ENCODE results near the gene HS6ST3.
"Not testable (repeated sequence)": the region's sequence is repeated elsewhere in the genome, so short reads cannot be mapped to it uniquely, and the experiment has no call there.

HS6ST3 gene

DNA sequence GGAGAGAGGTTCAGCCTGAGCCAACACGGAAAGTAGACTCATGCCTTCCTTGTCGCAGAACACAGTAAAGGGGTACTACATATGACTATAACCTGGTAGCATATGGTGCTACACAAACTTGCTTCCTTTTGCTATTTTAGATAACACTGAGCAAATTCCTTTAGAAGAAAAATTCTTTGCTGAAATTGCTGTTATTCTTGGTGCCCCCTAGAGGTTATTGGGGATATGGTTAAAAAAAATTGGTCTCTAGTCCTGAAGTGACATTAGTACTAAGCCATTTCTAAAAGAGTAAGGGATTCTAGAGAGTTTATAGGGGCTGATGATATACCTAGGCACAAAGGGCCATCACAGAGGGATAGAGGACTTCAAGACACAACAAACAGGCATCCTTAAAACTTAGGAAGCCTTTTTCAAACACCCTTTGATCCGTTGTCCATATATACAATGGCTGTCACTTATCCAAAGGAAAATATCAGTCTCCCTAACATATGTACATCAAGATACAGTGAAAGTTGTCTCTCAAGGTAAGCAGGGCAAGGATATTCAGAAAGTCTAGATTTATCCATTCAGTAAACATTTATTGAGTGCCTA lies 13.9 kb upstream of the HS6ST3 start:
- in situ Hi-C loops (cut with MboI; ENCODE audit: low sequenced_read_pairs) = no loop called here
- peak in 1 of 2 experiments; percentile 26 for DNase-seq (ENCODE audit: low spot score in 2 of 2)
- H3K27me3 ChIP-seq (ENCODE audit: low read depth) = peaks cover 5% of the 10 kb centered on the region
- no peaks in the 10 kb centered on the region for H3K36me3 ChIP-seq (replicated peaks)
- no peaks in the 10 kb centered on the region for H3K4me1 ChIP-seq
- H3K4me3 ChIP-seq = no peak overlapping the region
- no peaks in the 10 kb centered on the region for H3K9me3 ChIP-seq

DNA sequence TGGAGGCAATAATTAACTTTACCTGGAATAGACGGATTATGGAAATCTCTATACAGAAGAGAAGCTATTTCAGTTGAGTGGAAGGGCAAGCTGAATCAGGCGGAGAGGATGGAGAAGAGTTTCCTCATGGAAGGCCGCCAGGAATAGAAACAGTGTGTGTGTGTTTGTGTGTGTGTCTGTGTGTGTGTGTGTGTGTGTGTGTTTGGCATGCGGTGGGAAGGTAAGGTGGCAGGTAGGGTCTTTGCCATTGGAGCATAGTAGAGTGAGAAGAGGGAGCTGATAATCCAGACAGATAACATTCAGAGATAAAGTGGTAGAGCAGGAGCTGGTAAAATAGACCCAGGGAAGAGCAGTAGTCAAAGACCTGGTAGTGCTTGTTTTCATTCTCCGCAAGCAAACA lies 9.2 kb upstream of the HS6ST3 start:
- in situ Hi-C loops (cut with MboI; ENCODE audit: low sequenced_read_pairs) = no loop called here
- Histone ChIP-seq H3K9me3 (no peaks in the 10 kb centered on the region), H3K4me1 (no peaks in the 10 kb centered on the region; the same call in 1 of the 2 replicates), H3K36me3 (replicated peaks) (no peaks in the 10 kb centered on the region), H3K4me3 (no peak overlapping the region), H3K27me3 (ENCODE audit: low read depth) (peaks cover 10% of the 10 kb centered on the region)
- DNase-seq (ENCODE audit: low spot score in 2 of 2) = no peak

DNA sequence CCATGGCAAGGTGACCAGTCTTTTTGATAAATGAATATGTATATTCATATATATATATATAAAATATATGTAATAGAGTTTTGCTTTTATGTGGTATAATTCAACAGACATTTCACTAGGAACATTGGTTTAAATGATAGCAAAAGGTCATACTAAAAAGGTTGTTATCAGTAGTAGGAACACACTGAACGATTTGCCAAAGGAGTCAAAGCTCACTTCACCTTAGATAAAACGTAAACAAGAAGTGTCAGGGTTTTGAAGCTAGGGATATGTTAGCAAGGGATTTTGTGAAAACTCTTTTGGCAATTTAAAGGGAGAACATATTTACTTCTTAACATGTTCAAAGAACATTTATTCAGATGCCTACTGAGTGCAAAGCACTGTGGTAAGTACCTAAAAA lies 8.0 kb upstream of the HS6ST3 start:
- H3K4me3 ChIP-seq = no peak overlapping the region
- H3K4me1 ChIP-seq = no peaks in the 10 kb centered on the region; the same call in 1 of the 2 replicates
- no peaks in the 10 kb centered on the region for H3K9me3 ChIP-seq
- DNase-seq (ENCODE audit: low spot score in 2 of 2) = no peak
- no peaks in the 10 kb centered on the region for H3K36me3 ChIP-seq (replicated peaks)
- peaks cover 10% of the 10 kb centered on the region for H3K27me3 ChIP-seq (ENCODE audit: low read depth)
- in situ Hi-C loops (cut with MboI; ENCODE audit: low sequenced_read_pairs) = no loop called here

DNA sequence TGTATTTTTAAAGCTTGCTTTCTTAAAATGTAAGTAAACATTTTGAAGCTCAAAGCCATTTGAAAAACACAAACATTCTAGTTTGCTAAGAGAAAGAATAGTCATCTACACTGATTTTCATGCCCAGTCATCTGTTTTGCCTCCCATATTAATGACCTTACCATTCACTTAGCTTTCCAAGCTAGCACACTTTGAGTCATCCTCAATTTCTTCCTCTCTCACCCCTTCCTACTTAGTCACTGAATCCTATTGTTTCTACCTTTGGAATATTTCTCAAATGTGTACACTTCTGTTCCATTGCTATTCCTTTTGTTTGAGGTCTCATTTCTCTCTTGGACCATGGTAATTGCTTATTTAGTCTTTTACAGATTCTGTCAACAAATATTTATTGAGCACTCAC lies 7.3 kb upstream of the HS6ST3 start:
- H3K4me1 ChIP-seq = no peaks in the 10 kb centered on the region; the same call in 1 of the 2 replicates
- no peak overlapping the region for H3K4me3 ChIP-seq
- in situ Hi-C loops (cut with MboI; ENCODE audit: low sequenced_read_pairs) = no loop called here
- H3K9me3 ChIP-seq = no peaks in the 10 kb centered on the region
- H3K27me3 ChIP-seq (ENCODE audit: low read depth) = peaks cover 12% of the 10 kb centered on the region
- no peaks in the 10 kb centered on the region for H3K36me3 ChIP-seq (replicated peaks)
- no peak for DNase-seq (ENCODE audit: low spot score in 2 of 2)

DNA sequence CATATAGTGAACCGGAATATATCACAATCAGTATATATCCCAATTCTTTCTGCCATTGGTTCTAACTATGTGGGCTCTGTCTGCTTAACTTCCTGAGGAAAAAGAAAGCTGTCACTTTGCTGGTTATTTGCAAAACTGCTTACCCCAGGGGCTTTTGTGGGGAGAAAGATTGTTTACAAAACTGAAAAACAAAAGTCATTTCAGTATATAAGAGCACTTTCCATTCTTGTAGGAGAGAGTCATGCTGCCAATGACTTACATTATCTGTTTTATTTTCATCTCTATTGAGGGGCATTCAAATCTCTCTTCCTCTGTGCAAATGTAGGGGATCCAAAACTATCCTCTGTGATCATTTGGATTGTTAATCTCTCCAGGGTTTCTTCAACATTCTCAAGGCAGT lies 3.2 kb upstream of the HS6ST3 start:
- in situ Hi-C loops (cut with MboI; ENCODE audit: low sequenced_read_pairs) = no loop called here
- Histone ChIP-seq H3K4me3 (no peak overlapping the region), H3K27me3 (ENCODE audit: low read depth) (peaks cover 7% of the 10 kb centered on the region; the same call in 1 of the 2 replicates), H3K9me3 (no peaks in the 10 kb centered on the region), H3K4me1 (no peaks in the 10 kb centered on the region; the same call in 1 of the 2 replicates), H3K36me3 (replicated peaks) (no peaks in the 10 kb centered on the region)
- DNase-seq (ENCODE audit: low spot score in 2 of 2) = no peak

DNA sequence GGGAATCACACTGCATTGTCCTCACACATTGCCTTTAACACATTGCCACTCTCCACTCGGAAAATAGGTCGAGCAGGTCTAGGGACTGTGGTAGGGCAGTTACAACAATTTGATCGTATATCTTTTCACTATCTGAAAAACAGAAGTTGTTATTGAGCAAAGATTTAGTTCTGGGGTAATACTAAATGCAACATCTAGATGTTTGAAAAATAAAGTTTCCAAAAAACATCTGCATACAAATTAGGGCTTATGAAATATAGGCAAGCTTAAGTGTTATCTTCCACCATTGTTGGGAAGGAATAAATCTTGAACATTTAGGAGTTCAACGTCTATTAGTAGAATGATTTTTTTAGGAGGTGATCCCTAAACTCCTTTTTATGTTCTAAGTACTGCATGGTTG lies 768 bp upstream of the HS6ST3 start:
- H3K27me3 ChIP-seq (ENCODE audit: low read depth) = peaks cover 7% of the 10 kb centered on the region; the same call in 1 of the 2 replicates

DNA sequence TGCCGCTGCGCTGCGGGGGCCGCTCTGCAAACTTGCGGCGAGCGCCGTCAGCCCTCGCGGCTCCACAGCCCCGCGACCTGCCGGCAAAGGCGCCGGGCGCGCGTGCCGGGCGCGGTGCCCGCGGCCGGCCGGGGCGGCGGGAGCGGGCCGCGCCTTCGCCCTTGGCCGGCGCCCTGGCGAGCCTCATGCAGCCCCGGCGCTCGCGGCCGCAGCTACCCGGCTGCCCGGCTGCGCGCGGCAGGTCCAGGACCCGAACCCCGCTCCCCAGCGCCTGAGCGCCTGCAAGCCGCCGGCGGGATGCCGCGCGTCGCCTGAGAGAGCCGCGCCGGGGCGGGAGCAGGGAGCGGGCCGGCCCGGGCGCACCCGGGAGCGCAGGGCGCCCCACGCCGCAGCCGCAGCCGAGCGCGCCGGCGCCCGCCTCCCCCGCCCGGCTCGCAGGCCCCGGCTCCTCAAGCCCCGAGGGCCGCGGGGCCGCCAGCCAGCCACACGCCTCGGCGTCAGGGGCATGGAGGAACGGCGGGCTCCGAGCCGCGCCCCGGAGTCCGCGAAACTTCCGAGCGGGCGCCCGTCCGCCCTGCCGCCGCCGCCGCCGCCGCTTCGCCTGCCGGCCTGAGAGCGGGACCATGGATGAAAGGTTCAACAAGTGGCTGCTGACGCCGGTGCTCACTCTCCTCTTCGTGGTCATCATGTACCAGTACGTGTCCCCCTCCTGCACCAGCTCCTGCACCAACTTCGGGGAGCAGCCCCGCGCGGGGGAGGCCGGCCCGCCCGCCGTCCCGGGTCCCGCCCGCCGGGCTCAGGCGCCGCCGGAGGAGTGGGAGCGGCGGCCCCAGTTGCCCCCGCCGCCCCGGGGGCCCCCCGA lies 564 bp downstream of the HS6ST3 start:
- in situ Hi-C loops (cut with MboI; ENCODE audit: low sequenced_read_pairs) = no loop called here
- Histone ChIP-seq H3K27me3 (ENCODE audit: low read depth) (peaks cover 7% of the 10 kb centered on the region; the same call in 1 of the 2 replicates), H3K4me1 (peaks cover 15% of the 10 kb centered on the region), H3K4me3 (peak overlapping the region; percentile 50), H3K36me3 (replicated peaks) (no peaks in the 10 kb centered on the region), H3K9me3 (no peaks in the 10 kb centered on the region)
- peak in 1 of 2 experiments; percentile 44 for DNase-seq (ENCODE audit: low spot score in 2 of 2)

More for the DNA sequence above, 768 bp upstream of the HS6ST3 start:
- Histone ChIP-seq H3K9me3 (no peaks in the 10 kb centered on the region), H3K4me1 (peaks cover 15% of the 10 kb centered on the region), H3K36me3 (replicated peaks) (no peaks in the 10 kb centered on the region), H3K4me3 (no peak overlapping the region)
- DNase-seq (ENCODE audit: low spot score in 2 of 2) = no peak
- in situ Hi-C loops (cut with MboI; ENCODE audit: low sequenced_read_pairs) = no loop called here

DNA sequence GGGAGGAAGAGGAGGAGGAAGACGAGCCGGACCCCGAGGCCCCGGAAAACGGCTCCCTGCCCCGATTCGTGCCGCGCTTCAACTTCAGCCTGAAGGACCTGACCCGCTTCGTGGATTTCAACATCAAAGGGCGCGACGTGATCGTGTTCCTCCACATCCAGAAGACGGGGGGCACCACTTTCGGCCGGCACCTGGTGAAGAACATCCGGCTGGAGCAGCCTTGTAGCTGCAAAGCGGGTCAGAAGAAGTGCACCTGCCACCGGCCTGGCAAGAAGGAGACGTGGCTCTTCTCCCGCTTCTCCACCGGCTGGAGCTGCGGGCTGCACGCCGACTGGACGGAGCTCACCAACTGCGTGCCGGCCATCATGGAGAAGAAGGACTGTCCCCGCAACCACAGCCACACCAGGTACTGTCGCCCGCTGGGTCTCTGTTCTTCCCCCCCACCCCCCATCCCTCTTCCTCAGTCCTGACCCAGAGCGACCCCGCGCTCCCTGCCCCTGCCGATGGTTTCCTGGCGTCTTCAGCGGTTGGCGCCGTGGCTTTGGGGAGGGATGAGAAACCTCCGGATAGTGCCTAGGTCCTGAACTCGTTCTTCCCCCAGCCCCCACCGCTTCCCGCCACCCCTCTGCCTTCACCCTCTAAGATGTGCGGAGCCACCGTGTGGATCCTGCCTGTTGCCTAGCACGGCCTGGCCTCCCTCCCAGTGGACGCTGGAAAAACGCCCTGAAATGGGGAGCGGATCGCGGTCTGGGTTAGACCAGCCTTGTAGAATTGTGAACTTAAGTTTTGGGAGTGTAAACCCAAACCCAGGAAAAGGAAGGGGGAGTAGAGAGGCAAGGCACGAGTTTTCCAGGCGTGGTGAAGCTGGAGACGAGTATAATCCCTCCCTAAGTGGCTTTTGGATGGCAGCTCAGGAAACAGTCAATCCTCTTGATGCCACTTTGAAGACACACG lies 1.5 kb downstream of the HS6ST3 start:
- DNase-seq (ENCODE audit: low spot score in 2 of 2) = peak; percentile 45 to 75
- H3K4me3 ChIP-seq = peak overlapping the region; percentile 50
- peaks cover 7% of the 10 kb centered on the region; the same call in 1 of the 2 replicates for H3K27me3 ChIP-seq (ENCODE audit: low read depth)
- in situ Hi-C loops (cut with MboI; ENCODE audit: low sequenced_read_pairs) = no loop called here
- H3K4me1 ChIP-seq = peaks cover 15% of the 10 kb centered on the region
- H3K36me3 ChIP-seq (replicated peaks) = no peaks in the 10 kb centered on the region
- H3K9me3 ChIP-seq = no peaks in the 10 kb centered on the region

DNA sequence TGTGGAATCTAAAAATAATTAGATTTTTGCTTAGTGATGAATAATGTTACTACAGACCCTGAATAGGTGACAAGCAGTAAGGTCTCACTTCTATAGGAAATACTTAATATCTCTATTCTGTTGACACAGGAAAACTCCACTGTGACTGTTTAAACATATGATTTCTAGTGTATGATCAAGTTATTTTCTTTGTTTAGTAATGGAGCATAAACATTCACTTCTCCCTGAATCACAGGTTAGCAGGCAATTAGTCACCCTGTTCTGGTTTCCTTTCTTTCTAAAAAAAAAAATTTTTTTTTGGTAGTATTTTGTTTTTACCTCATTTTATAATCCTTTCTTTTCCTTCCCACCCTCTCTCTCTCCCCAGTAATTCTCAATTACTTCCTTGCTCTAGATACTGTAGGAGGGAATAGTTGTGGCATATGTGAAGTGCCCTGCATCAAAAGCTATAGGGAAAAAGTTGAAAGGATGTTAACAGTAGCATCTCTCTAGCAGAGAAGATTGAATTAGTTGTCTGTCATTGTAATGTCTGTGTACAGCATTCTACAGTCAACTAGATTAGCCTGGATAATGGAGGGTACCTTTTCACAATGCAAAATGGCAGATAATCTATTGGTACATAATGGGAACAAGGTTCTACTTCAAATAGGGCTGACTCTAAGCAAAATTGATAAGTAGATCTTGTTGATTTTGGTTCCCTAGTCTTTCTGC lies 3.5 kb downstream of the HS6ST3 start:
- no peaks in the 10 kb centered on the region for H3K36me3 ChIP-seq (replicated peaks)
- no peak overlapping the region for H3K4me3 ChIP-seq
- H3K27me3 ChIP-seq (ENCODE audit: low read depth) = no peaks in the 10 kb centered on the region
- in situ Hi-C loops (cut with MboI; ENCODE audit: low sequenced_read_pairs) = no loop called here
- H3K4me1 ChIP-seq = peaks cover 15% of the 10 kb centered on the region
- no peak for DNase-seq (ENCODE audit: low spot score in 2 of 2)
- no peaks in the 10 kb centered on the region for H3K9me3 ChIP-seq

DNA sequence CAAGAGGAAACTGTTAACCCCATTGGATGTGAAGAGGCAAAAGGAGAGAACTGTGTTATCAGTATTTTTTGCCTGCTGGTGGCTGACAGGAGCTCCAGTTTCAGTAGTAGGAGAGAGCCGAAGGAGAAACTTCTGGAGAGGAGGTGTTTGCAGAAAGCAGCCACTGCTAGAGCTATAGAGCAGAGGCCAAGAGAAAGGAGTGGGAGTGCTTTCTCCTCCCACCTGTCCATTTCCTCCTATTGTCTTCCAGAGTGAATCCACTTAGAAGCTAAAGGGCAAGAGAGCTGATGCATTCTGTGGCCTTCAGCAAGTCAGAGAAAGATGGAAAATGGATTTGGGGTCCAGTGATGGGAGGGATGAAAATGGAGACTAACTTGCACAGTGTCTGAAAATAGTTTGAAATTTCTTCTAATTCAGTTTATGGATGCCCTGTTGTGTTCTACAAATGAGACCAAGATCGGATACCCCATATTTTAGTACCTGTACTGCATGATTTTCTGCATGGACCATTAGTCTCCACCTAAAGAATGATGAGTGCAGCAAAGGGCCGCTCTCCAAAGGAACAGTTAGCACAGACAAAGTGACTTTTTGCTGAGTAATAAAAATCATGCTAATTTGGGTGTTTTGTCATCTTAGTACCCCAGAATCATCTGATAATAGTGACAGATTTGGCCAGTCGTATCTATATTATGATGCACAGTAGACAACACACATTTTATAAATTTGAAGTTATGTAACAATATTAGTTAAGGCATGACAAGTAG lies 10.7 kb downstream of the HS6ST3 start:
- Histone ChIP-seq H3K4me3 (no peak overlapping the region), H3K4me1 (no peaks in the 10 kb centered on the region), H3K27me3 (ENCODE audit: low read depth) (no peaks in the 10 kb centered on the region), H3K36me3 (replicated peaks) (no peaks in the 10 kb centered on the region), H3K9me3 (no peaks in the 10 kb centered on the region)
- in situ Hi-C loops (cut with MboI; ENCODE audit: low sequenced_read_pairs) = no loop called here
- DNase-seq (ENCODE audit: low spot score in 2 of 2) = no peak

DNA sequence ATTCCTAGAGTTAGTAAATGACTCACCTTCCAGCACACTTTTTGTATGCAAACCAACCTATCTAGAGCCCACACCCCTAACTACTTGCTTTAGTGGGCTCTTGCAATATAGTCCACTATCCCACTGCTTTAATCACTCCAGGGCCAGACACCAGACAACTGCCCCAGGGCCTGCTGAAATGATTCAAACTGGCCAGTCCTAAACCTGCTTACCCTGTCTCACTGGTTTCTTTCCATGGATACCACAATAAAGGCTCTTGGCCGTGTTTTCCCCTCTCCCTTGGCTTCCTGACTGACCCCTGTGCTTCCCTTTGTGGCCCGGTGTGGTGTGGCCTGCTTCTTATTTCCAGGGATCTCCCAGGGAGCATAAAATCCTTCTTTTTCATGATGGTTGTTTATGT lies 14.6 kb downstream of the HS6ST3 start:
- H3K4me3 ChIP-seq = no peak overlapping the region
- in situ Hi-C loops (cut with MboI; ENCODE audit: low sequenced_read_pairs) = no loop called here
- DNase-seq (ENCODE audit: low spot score in 2 of 2) = no peak

DNA sequence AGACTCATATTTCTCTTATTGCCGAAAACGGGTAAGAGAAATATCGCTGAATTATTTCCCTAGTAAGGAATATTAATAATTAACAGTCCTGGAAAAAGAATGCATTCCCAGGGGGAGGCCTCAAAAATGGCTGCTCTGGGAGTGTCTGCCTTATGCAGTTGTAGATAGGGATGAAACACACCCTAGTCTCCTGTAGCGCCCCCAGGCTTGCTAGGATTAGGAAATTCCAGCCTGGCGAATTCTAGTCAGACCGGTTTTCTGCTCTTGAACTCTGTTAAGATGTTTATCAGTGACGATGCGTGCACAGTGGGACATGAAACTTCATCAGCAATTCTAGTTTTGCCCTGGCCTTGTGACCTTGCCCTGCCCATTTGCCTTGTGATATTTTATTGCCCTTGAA lies 18.2 kb downstream of the HS6ST3 start:
- H3K4me1 ChIP-seq; H3K4me3 ChIP-seq; in situ Hi-C loops (cut with MboI; ENCODE audit: low sequenced_read_pairs); DNase-seq (ENCODE audit: low spot score in 2 of 2); H3K27me3 ChIP-seq (ENCODE audit: low read depth); H3K9me3 ChIP-seq; H3K36me3 ChIP-seq (replicated peaks): not testable (repeated sequence)

More for the DNA sequence above, 14.6 kb downstream of the HS6ST3 start:
- Histone ChIP-seq H3K36me3 (replicated peaks) (no peaks in the 10 kb centered on the region), H3K4me1 (no peaks in the 10 kb centered on the region), H3K27me3 (ENCODE audit: low read depth) (no peaks in the 10 kb centered on the region), H3K9me3 (no peaks in the 10 kb centered on the region)

Data from HAP-1 (cell line).